ENCODE measurements around the gene KDM2B.

DNA sequence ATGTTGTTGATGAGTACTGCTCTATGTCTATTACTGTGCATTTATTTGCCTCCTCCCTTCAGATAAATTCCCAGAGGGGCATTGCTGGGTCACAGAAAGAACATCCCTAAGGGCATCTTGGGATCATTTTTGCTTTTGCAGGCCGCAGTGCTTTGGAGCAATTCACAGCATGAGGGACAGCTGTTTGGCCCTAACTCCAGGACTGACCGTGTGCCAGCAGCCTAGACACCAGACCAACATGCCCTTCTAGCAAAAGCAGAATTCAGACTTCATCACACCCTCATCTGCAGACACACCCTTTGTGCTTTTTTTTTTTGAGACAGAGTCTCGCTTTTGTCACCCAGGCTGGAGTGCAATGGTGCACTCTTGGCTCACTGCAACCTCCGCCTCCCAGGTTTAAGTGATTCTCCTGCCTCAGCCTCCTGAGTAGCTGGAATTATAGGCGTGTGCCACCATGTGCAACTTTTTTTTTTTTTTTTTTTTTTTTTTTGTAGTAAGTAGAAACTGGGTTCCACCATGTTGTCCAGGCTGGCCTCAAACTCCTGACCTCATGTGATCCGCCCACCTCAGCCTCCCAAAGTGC is 149.9 kb downstream of the KDM2B start:
- no peak for TF ChIP-seq EZH2 (IDR thresholded peaks at IDR 0.05; ENCODE audit: low read depth)
- TF ChIP-seq, protein P1, sequence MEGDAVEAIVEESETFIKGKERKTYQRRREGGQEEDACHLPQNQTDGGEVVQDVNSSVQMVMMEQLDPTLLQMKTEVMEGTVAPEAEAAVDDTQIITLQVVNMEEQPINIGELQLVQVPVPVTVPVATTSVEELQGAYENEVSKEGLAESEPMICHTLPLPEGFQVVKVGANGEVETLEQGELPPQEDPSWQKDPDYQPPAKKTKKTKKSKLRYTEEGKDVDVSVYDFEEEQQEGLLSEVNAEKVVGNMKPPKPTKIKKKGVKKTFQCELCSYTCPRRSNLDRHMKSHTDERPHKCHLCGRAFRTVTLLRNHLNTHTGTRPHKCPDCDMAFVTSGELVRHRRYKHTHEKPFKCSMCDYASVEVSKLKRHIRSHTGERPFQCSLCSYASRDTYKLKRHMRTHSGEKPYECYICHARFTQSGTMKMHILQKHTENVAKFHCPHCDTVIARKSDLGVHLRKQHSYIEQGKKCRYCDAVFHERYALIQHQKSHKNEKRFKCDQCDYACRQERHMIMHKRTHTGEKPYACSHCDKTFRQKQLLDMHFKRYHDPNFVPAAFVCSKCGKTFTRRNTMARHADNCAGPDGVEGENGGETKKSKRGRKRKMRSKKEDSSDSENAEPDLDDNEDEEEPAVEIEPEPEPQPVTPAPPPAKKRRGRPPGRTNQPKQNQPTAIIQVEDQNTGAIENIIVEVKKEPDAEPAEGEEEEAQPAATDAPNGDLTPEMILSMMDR (conservative IDR thresholded peaks at IDR 0.05) = no peak
